Measurements from ENCODE around the gene UBE3B.

The UBE3B gene

DNA sequence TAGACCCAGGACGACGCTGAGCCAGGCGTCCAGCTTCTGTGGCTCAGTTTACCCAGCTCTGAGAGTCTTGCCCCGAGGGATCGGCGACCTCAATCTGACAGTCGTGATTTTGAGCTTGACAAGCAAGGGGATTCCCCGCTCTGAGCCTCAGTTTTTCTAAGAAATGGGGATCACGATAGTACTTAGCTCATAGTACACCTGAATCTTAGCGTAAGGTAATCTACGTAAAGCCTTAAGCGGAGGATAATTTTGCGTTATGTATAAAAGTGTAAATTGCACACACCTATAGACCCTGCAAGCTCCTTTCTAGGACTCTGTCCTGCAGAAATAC is 96.4 kb downstream of the UBE3B start:
- Histone ChIP-seq H4K20me1 (ENCODE audit: insufficient read depth, low read length) (no peaks in the 10 kb centered on the region), H3K9ac (ENCODE audit: low read length) (peak overlapping the region; percentile 92), H2AFZ (ENCODE audit: low read length) (no peak overlapping the region)

DNA sequence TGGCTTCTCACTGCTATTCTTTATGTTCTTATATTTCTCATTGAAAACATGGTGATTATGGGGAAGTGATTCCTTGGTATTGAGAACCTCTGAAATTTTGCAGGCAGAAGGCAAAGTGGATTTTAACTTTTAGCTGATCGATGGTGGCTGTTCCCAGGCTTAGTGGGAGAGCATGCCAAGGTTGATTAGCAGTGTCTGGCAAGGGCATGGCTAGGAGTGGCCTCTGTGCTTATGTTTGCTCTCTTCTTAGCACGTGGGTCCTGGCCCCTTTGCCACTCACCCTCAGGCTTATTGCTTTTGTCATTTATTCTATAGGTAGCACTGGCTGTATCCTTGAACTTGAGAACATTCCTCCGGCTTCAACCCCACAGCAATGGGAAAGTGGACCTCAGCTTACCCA is 98.2 kb downstream of the UBE3B start:
- no peaks in the 10 kb centered on the region for H3K9me3 ChIP-seq (ENCODE audit: low read length)
- H3K4me3 ChIP-seq (ENCODE audit: low read depth, low read length, poor library complexity, severe bottlenecking): no peak overlapping the region
- peaks cover 32% of the 10 kb centered on the region for H3K36me3 ChIP-seq (ENCODE audit: insufficient read depth, low read length)
- H2AFZ ChIP-seq (ENCODE audit: low read length): no peak overlapping the region
- H3K27me3 ChIP-seq (ENCODE audit: insufficient read depth, low read length): no peaks in the 10 kb centered on the region
- H3K79me2 ChIP-seq (ENCODE audit: insufficient read depth, low read length): no peaks in the 10 kb centered on the region
- H3K9ac ChIP-seq (ENCODE audit: low read length): no peak overlapping the region
- H4K20me1 ChIP-seq (ENCODE audit: insufficient read depth, low read length): no peaks in the 10 kb centered on the region
- TF ChIP-seq CTCF (IDR thresholded peaks at IDR 0.05; ENCODE audit: low read length) (no peak), EZH2 (IDR thresholded peaks at IDR 0.05; ENCODE audit: borderline replicate concordance, low read length) (no peak)
- peaks cover 19% of the 10 kb centered on the region for H3K4me1 ChIP-seq (ENCODE audit: insufficient read depth, low read length, severe bottlenecking)
- H3F3A ChIP-seq (ENCODE audit: insufficient read depth, low read length): no peaks in the 10 kb centered on the region
- H3K9me2 ChIP-seq (ENCODE audit: low read depth, low read length): no peaks in the 10 kb centered on the region
- no peak overlapping the region for H3K4me2 ChIP-seq (ENCODE audit: low read length)
- no peak overlapping the region for H3K27ac ChIP-seq (ENCODE audit: low read depth, low read length, poor library complexity, severe bottlenecking)

More for the DNA sequence above, 96.4 kb downstream of the UBE3B start:
- Histone ChIP-seq H3K4me2 (ENCODE audit: low read length) (peak overlapping the region; percentile 95), H3K4me1 (ENCODE audit: insufficient read depth, low read length, severe bottlenecking) (peaks cover 19% of the 10 kb centered on the region), H3K9me3 (ENCODE audit: low read length) (no peaks in the 10 kb centered on the region), H3K79me2 (ENCODE audit: insufficient read depth, low read length) (no peaks in the 10 kb centered on the region), H3F3A (ENCODE audit: insufficient read depth, low read length) (no peaks in the 10 kb centered on the region), H3K9me2 (ENCODE audit: low read depth, low read length) (no peaks in the 10 kb centered on the region), H3K27ac (ENCODE audit: low read depth, low read length, poor library complexity, severe bottlenecking) (peak overlapping the region; percentile 51), H3K27me3 (ENCODE audit: insufficient read depth, low read length) (no peaks in the 10 kb centered on the region), H3K4me3 (ENCODE audit: low read depth, low read length, poor library complexity, severe bottlenecking) (peak overlapping the region; percentile 77), H3K36me3 (ENCODE audit: insufficient read depth, low read length) (peaks cover 24% of the 10 kb centered on the region)
- TF ChIP-seq EZH2 (IDR thresholded peaks at IDR 0.05; ENCODE audit: borderline replicate concordance, low read length) (no peak), CTCF (IDR thresholded peaks at IDR 0.05; ENCODE audit: low read length) (no peak)

DNA sequence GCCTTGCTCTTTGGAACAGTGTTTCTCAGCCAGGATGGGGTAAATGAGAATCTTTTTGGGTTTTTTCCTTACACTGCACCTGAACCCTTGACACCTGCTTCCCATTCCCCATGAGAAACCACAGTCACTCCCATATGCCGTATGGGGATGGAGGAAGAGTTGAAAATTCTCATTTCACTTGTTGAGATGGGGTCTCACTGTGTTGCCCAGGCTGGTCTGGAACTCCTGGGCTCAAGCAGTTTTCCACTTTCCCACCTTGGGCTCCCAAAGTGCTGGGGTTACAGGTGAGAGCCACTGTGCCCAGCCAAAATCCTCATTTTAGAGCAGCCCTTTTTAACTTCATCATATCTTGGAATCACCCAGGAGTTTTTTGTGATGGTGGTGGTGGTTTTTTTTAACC is 99.9 kb downstream of the UBE3B start:
- no peak overlapping the region for H3K4me3 ChIP-seq (ENCODE audit: low read depth, low read length, poor library complexity, severe bottlenecking)
- no peaks in the 10 kb centered on the region for H3F3A ChIP-seq (ENCODE audit: insufficient read depth, low read length)
- H3K4me2 ChIP-seq (ENCODE audit: low read length): no peak overlapping the region
- TF ChIP-seq EZH2 (IDR thresholded peaks at IDR 0.05; ENCODE audit: borderline replicate concordance, low read length) (no peak), CTCF (IDR thresholded peaks at IDR 0.05; ENCODE audit: low read length) (no peak)
- H3K9me3 ChIP-seq (ENCODE audit: low read length): no peaks in the 10 kb centered on the region
- peaks cover 36% of the 10 kb centered on the region for H3K36me3 ChIP-seq (ENCODE audit: insufficient read depth, low read length)
- no peaks in the 10 kb centered on the region for H3K27me3 ChIP-seq (ENCODE audit: insufficient read depth, low read length)
- H3K9me2 ChIP-seq (ENCODE audit: low read depth, low read length): no peaks in the 10 kb centered on the region
- no peaks in the 10 kb centered on the region for H4K20me1 ChIP-seq (ENCODE audit: insufficient read depth, low read length)
- H3K27ac ChIP-seq (ENCODE audit: low read depth, low read length, poor library complexity, severe bottlenecking): no peak overlapping the region
- no peak overlapping the region for H2AFZ ChIP-seq (ENCODE audit: low read length)
- H3K4me1 ChIP-seq (ENCODE audit: insufficient read depth, low read length, severe bottlenecking): peaks cover 19% of the 10 kb centered on the region
- no peak overlapping the region for H3K9ac ChIP-seq (ENCODE audit: low read length)
- H3K79me2 ChIP-seq (ENCODE audit: insufficient read depth, low read length): no peaks in the 10 kb centered on the region

Data from OCI-LY1 (cell line).